ES-I3 (cell line): ENCODE measurements around the gene NPR2.

ENCODE experiments used
- H3K36me3 ChIP-seq: 2 replicates; pipeline ENCODE4 v1.6.1; 2013; ENCODE audit warnings: mild to moderate bottlenecking, low read length, control low read depth, moderate library complexity; ENCODE audit not compliant: insufficient read depth
- H3K4me1 ChIP-seq: 2 replicates; pipeline ENCODE4 v1.6.1; 2013; ENCODE audit warnings: mild to moderate bottlenecking, control low read depth, low read length; ENCODE audit not compliant: insufficient read depth
- H3K9ac ChIP-seq: 2 replicates; pipeline ENCODE4 v1.6.1; 2013; ENCODE audit warnings: low read depth, mild to moderate bottlenecking, low read length, moderate library complexity
- H3K9me3 ChIP-seq: 2 replicates; pipeline ENCODE4 v1.6.1; 2013; ENCODE audit warnings: mild to moderate bottlenecking, low read length, moderate library complexity; ENCODE audit not compliant: control insufficient read depth, insufficient read depth

NPR2 gene

GRCh38 chr9:35798658-35799374 lies 7.4 kb downstream of the NPR2 start:
- no peaks in the 10 kb centered on the region for H3K9me3 ChIP-seq
- H3K4me1 ChIP-seq = peaks cover 12% of the 10 kb centered on the region; the same call in 1 of the 2 replicates
- no peaks in the 10 kb centered on the region for H3K36me3 ChIP-seq
- H3K9ac ChIP-seq = no peak overlapping the region

GRCh38 chr9:35800530-35800929 lies 9.1 kb downstream of the NPR2 start:
- no peaks in the 10 kb centered on the region for H3K36me3 ChIP-seq
- no peaks in the 10 kb centered on the region for H3K9me3 ChIP-seq
- H3K4me1 ChIP-seq = peaks cover 12% of the 10 kb centered on the region; the same call in 1 of the 2 replicates
- H3K9ac ChIP-seq = no peak overlapping the region

GRCh38 chr9:35801328-35802128 lies 10.1 kb downstream of the NPR2 start:
- H3K9ac ChIP-seq = no peak overlapping the region
- no peaks in the 10 kb centered on the region for H3K9me3 ChIP-seq
- H3K4me1 ChIP-seq = peaks cover 9% of the 10 kb centered on the region; the same call in 1 of the 2 replicates
- H3K36me3 ChIP-seq = no peaks in the 10 kb centered on the region

GRCh38 chr9:35806101-35806500 lies 14.7 kb downstream of the NPR2 start:
- Histone ChIP-seq H3K9ac (no peak overlapping the region), H3K9me3 (no peaks in the 10 kb centered on the region), H3K4me1 (no peaks in the 10 kb centered on the region), H3K36me3 (no peaks in the 10 kb centered on the region)

GRCh38 chr9:35808433-35808832 lies 17.0 kb downstream of the NPR2 start:
- no peaks in the 10 kb centered on the region for H3K4me1 ChIP-seq
- no peak overlapping the region for H3K9ac ChIP-seq
- H3K36me3 ChIP-seq = no peaks in the 10 kb centered on the region
- H3K9me3 ChIP-seq = no peaks in the 10 kb centered on the region

GRCh38 chr9:35810122-35810521 lies 18.7 kb downstream of the NPR2 start:
- H3K4me1 ChIP-seq = peaks cover 6% of the 10 kb centered on the region
- no peaks in the 10 kb centered on the region for H3K36me3 ChIP-seq
- no peak overlapping the region for H3K9ac ChIP-seq
- no peaks in the 10 kb centered on the region for H3K9me3 ChIP-seq

GRCh38 chr9:35811381-35812024 lies 20.1 kb downstream of the NPR2 start:
- H3K4me1 ChIP-seq = peaks cover 6% of the 10 kb centered on the region
- no peaks in the 10 kb centered on the region for H3K9me3 ChIP-seq
- H3K9ac ChIP-seq = peak overlapping the region; percentile 47; the same call in 1 of the 2 replicates
- no peaks in the 10 kb centered on the region for H3K36me3 ChIP-seq

- Histone ChIP-seq H3K9me3 (no peaks in the 10 kb centered on the region), H3K4me1 (peaks cover 6% of the 10 kb centered on the region), H3K36me3 (no peaks in the 10 kb centered on the region), H3K9ac (peak within 1 kb of the TSS; percentile 47)
Observed at GRCh38 chr9:35812025-35812602, 20.7 kb downstream of the NPR2 start, which contains the start of gene SPAG8. Gene SPAG8, minus strand, starts transcription at chr9:35812262. Its CDS starts 115 bp downstream, at chr9:35812147.

- Histone ChIP-seq H3K9me3 (no peaks in the 10 kb centered on the region), H3K9ac (0 out of 2 replicates have a peak overlapping the region, but pooled peaks have one; percentile 77), H3K4me1 (peaks cover 6% of the 10 kb centered on the region)
Observed at GRCh38 chr9:35813434-35814105, 22.2 kb downstream of the NPR2 start.

GRCh38 chr9:35814106-35814840 lies 22.9 kb downstream of the NPR2 start:
- no peaks in the 10 kb centered on the region for H3K36me3 ChIP-seq
- H3K9me3 ChIP-seq = no peaks in the 10 kb centered on the region
- peaks cover 6% of the 10 kb centered on the region for H3K4me1 ChIP-seq
- H3K9ac ChIP-seq = peak overlapping the region; percentile 77

More at GRCh38 chr9:35813434-35814105, 22.2 kb downstream of the NPR2 start:
- H3K36me3 ChIP-seq = no peaks in the 10 kb centered on the region

- Histone ChIP-seq H3K9me3 (no peaks in the 10 kb centered on the region), H3K36me3 (no peaks in the 10 kb centered on the region), H3K4me1 (peaks cover 6% of the 10 kb centered on the region), H3K9ac (peak within 1 kb of the TSS; percentile 77)
Observed at GRCh38 chr9:35814841-35815543, 23.6 kb downstream of the NPR2 start, which contains the start of gene HINT2. Gene HINT2, minus strand, starts transcription at chr9:35815042. Its CDS starts 63 bp downstream, at chr9:35814979.

GRCh38 chr9:35816708-35817107 lies 25.3 kb downstream of the NPR2 start:
- Histone ChIP-seq H3K9me3 (no peaks in the 10 kb centered on the region), H3K36me3 (no peaks in the 10 kb centered on the region), H3K9ac (no peak overlapping the region), H3K4me1 (peaks cover 6% of the 10 kb centered on the region)

GRCh38 chr9:35818341-35818740 lies 26.9 kb downstream of the NPR2 start:
- Histone ChIP-seq H3K9ac (no peak overlapping the region), H3K36me3 (no peaks in the 10 kb centered on the region), H3K9me3 (no peaks in the 10 kb centered on the region), H3K4me1 (peaks cover 14% of the 10 kb centered on the region)
